Nephron progenitor cell (in vitro differentiated cells): ENCODE data around the gene CFAP43.
A peak's percentile ranks its signal among the peaks of the same experiment; 100 is the strongest.

Source experiments
- DNase-seq: peaks from one replicate; pipeline ENCODE4 v3.0.0; 2021
- H3K27ac Mint-ChIP-seq: 2 replicates; pipeline ENCODE4 v1.8.0; 2021; ENCODE audit warnings: mild to moderate bottlenecking, moderate library complexity, mixed read lengths
- H3K27me3 Mint-ChIP-seq: 2 replicates; pipeline ENCODE4 v1.8.0; 2021; ENCODE audit warnings: mild to moderate bottlenecking, low read depth, mixed read lengths; ENCODE audit not compliant: poor library complexity
- H3K36me3 Mint-ChIP-seq: 2 replicates; pipeline ENCODE4 v1.8.0; 2021; ENCODE audit warnings: low read depth, mixed read lengths
- H3K4me1 Mint-ChIP-seq: 2 replicates; pipeline ENCODE4 v1.8.0; 2021; ENCODE audit warnings: mixed read lengths
- H3K4me3 Mint-ChIP-seq: 2 replicates; pipeline ENCODE4 v1.8.0; 2021; ENCODE audit warnings: mild to moderate bottlenecking, moderate library complexity, mixed read lengths
- H3K9me3 Mint-ChIP-seq: 2 replicates; pipeline ENCODE4 v1.8.0; 2021; ENCODE audit warnings: mild to moderate bottlenecking, moderate library complexity, mixed read lengths
- TF ChIP-seq, protein P1 (sequence below): fragments of 200-600 bp; sonication (generic); IDR thresholded peaks from 2 replicates; pipeline ENCODE4 v1.5.0; 2021; ENCODE audit warnings: antibody characterized with exemption

The CFAP43 gene, protein sequence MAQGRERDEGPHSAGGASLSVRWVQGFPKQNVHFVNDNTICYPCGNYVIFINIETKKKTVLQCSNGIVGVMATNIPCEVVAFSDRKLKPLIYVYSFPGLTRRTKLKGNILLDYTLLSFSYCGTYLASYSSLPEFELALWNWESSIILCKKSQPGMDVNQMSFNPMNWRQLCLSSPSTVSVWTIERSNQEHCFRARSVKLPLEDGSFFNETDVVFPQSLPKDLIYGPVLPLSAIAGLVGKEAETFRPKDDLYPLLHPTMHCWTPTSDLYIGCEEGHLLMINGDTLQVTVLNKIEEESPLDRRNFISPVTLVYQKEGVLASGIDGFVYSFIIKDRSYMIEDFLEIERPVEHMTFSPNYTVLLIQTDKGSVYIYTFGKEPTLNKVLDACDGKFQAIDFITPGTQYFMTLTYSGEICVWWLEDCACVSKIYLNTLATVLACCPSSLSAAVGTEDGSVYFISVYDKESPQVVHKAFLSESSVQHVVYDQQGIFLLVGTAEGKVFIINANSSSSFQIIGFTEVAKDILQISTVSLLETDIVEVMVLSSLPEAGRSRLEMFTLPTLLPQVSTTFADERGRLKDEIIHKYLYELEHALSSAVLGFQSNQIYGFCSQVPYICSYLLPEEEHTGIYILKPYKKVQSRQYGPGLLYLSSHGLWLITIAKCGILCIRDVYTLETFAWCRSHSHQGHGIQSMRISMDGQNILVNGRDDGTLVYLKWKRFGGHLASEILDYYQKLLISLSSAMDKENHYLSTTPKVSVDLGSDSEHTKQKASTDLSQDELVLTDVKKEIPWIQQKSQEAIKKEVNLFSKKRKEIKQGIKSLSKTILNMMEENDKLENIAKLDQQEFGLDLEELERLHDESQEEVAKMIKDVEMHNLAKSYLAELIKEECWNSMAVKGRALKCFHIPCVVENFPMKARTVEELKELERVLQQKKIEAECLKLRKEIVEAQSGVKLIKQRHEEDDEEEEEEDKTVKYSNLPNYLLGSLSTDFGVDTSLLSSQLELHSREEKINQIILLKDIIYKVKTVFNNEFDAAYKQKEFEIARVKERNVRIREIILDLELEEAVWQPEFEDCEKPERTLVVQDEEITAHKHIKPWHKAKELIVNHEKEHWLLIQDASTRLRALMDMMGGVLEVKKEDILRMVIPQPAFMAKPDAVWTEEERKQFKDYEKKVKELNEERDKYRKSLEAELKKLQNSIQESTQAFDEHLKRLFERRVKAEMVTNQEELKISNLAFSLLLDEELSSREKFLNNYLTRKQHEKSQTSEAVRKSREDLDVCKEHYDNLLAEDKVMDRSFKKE (N-terminal part only)

DNA sequence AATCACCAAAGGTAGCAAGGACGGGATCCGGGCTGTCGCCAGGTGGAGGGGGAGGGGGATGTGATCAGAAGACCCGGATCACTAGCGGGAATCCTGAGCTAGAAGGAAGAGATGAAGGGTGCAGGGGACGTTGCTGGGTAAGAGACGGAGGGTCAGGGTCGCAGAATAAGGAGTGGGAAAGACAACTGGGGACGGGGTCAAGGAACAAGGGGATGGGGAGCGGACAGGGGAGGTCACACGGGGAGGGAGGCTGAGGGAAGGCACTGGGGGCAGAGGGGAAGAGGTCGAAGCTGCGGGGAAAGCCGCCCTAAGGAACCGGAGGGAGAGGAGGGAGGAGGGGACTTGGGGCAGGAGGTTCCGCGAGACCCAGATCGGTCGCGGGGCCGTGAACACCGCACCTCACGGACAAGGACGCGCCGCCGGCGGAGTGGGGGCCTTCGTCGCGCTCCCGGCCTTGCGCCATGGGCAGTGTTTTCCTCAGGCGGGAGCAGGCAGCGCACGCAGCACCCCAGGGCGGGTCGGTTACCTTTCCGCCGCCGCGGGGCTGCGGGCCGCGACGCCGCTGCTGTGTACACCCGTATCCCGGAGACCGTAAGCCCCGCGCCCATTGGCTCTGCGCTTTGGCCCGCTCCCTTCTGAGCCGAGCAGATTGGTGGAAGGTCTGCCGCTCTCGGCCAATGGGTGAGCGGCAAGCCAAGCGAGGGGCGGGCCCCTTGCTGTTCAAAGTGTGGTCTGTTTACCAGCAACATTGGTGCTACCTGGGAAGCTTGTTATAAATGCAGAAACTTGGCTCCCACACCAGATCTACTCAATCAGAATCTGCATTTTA is at the start of gene CFAP43:
Gene CFAP43 (minus strand): TSS at position 581 of the 829 bp plus-strand sequence. CDS start 118 bp downstream, at position 463.
- H3K27ac Mint-ChIP-seq = peak within 1 kb of the TSS; percentile 82
- peaks cover 33% of the 10 kb centered on the region for H3K27me3 Mint-ChIP-seq

DNA sequence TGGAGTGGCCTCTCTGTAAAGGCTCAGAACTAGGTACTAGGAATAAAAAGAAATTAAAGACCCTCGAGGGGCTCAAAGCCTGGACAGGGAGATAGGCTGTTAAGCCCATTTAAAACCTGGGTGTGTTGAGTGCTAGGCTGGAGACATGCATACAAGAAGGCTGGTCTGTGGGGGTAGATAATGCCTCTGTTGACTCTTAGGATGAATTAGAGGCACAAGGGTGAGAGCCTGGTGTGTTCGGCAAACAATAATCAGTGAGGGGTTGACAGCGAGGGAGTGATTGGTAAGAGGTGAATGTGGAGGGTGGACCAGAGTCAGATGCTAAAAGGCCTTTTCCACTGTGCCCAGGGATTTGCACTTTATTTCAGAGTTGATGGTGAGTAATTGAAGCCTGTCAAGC is 49.5 kb upstream of the CFAP43 start:
- Mint-ChIP-seq H3K27ac (no peak overlapping the region), H3K9me3 (no peaks in the 10 kb centered on the region), H3K4me3 (no peak overlapping the region), H3K4me1 (no peaks in the 10 kb centered on the region), H3K27me3 (peaks cover 5% of the 10 kb centered on the region), H3K36me3 (no peaks in the 10 kb centered on the region)
- TF ChIP-seq, protein P1, sequence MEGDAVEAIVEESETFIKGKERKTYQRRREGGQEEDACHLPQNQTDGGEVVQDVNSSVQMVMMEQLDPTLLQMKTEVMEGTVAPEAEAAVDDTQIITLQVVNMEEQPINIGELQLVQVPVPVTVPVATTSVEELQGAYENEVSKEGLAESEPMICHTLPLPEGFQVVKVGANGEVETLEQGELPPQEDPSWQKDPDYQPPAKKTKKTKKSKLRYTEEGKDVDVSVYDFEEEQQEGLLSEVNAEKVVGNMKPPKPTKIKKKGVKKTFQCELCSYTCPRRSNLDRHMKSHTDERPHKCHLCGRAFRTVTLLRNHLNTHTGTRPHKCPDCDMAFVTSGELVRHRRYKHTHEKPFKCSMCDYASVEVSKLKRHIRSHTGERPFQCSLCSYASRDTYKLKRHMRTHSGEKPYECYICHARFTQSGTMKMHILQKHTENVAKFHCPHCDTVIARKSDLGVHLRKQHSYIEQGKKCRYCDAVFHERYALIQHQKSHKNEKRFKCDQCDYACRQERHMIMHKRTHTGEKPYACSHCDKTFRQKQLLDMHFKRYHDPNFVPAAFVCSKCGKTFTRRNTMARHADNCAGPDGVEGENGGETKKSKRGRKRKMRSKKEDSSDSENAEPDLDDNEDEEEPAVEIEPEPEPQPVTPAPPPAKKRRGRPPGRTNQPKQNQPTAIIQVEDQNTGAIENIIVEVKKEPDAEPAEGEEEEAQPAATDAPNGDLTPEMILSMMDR = no peak
- no peak for DNase-seq

More for the DNA sequence above, at the start of gene CFAP43:
- peaks cover 4% of the 10 kb centered on the region for H3K36me3 Mint-ChIP-seq
- peak within 1 kb of the TSS; percentile 92 for H3K4me3 Mint-ChIP-seq
- TF ChIP-seq, protein P1 = no peak
- H3K9me3 Mint-ChIP-seq = peaks cover 33% of the 10 kb centered on the region
- peak; percentile 96 for DNase-seq
- peaks cover 11% of the 10 kb centered on the region for H3K4me1 Mint-ChIP-seq

DNA sequence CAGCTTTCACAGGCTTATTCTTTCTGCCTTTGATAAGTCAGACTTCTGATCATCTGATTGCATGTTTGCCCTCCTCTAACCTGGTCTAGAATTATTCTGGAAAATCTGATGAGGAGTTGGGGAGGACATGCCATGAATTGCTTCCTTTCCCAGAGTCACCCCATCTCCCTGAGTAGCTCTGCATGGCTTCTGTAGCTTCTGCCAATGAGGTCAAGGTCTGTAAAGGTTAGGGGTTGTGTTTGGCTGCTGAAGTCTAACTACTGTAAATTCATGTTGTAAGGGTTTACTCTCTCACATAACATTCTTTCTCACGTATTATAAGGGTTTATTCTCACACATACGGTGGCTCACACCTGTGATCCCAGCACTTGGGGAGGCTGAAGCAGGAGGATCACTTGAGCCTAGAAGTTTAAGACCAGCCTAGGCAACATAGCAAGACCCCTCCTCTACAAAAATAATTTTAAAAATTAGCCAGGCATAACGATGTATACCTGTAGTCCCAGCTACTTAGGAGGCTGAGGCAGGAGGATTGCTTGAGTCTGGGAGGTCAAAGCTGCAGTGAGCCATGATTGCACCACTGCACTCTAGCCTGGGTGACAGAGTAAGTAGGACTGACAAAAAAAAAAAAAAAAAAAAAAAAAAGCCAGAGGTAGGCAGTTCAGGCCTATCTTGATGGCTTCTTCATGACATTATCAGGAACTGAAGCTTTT is 47.5 kb upstream of the CFAP43 start:
- Mint-ChIP-seq H3K4me3 (no peak overlapping the region), H3K27me3 (peaks cover 18% of the 10 kb centered on the region)

DNA sequence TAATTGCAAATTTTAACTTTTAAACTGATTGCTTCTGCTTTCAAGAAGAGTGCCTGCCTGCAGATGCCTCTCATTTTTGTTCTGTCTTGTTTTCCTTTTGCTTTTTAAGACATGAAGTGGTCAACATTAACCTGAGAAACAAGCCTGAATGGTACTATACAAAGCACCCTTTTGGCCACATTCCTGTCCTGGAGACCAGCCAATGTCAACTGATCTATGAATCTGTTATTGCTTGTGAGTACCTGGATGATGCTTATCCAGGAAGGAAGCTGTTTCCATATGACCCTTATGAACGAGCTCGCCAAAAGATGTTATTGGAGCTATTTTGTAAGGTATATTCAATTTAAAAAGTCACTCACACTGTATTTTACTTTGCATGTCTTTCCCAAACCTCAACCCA is 45.6 kb upstream of the CFAP43 start:
- Mint-ChIP-seq H3K4me1 (no peaks in the 10 kb centered on the region), H3K27ac (no peak overlapping the region), H3K27me3 (peaks cover 28% of the 10 kb centered on the region), H3K4me3 (no peak overlapping the region), H3K36me3 (no peaks in the 10 kb centered on the region), H3K9me3 (no peaks in the 10 kb centered on the region)
- no peak for DNase-seq
- TF ChIP-seq, protein P1 = no peak

More for the DNA sequence above, 47.5 kb upstream of the CFAP43 start:
- Mint-ChIP-seq H3K27ac (no peak overlapping the region), H3K4me1 (no peaks in the 10 kb centered on the region), H3K9me3 (no peaks in the 10 kb centered on the region), H3K36me3 (no peaks in the 10 kb centered on the region)
- no peak for DNase-seq
- TF ChIP-seq, protein P1 = no peak
